Naive B cell (primary cell): ENCODE data around the gene RALB. TPM values are rescaled to one million over a fixed set of nuclear protein-coding genes. Genes with fewer than 3 reads are reported as not detected.

ENCODE experiments used
- ATAC-seq, 2 donors: fragments of 150-1000 bp; cut with Tn5 transposase; 2 replicates each; pipeline ENCODE4 v1.10.0; 2021; ENCODE audit warnings: low read depth in 2 of 2, mild to moderate bottlenecking in 2 of 2, moderate library complexity in 2 of 2
- DNase-seq: peaks from one replicate; pipeline ENCODE4 v3.0.0; 2022
- H3K27ac Mint-ChIP-seq, 6 donors: one replicate each; pipeline ENCODE4 v1.8.0; 2020 to 2022; ENCODE audit warnings: mild to moderate bottlenecking in 6 of 6, mixed read lengths in 6 of 6, moderate library complexity in 5 of 6, inconsistent platforms in 2 of 6
- H3K27me3 Mint-ChIP-seq, 3 donors: one replicate each; pipeline ENCODE4 v1.8.0; 2021 to 2022; ENCODE audit warnings: mixed read lengths in 3 of 3, mild to moderate bottlenecking in 1 of 3
- H3K36me3 Mint-ChIP-seq, 2 donors: one replicate each; pipeline ENCODE4 v1.8.0; 2020 to 2022; ENCODE audit warnings: mixed read lengths in 2 of 2, inconsistent platforms in 1 of 2, mild to moderate bottlenecking in 1 of 2
- H3K4me1 Mint-ChIP-seq, 3 donors: one replicate each; pipeline ENCODE4 v1.8.0; 2020 to 2022; ENCODE audit warnings: mixed read lengths in 3 of 3, inconsistent platforms in 1 of 3, mild to moderate bottlenecking in 1 of 3, moderate library complexity in 1 of 3
- H3K4me3 Mint-ChIP-seq, 8 donors: one replicate each; pipeline ENCODE4 v1.8.0; 2020 to 2022; ENCODE audit warnings: mild to moderate bottlenecking in 8 of 8, mixed read lengths in 8 of 8, moderate library complexity in 8 of 8, inconsistent platforms in 2 of 8
- H3K9me3 Mint-ChIP-seq, 7 donors: one replicate each; pipeline ENCODE4 v1.8.0; 2020 to 2022; ENCODE audit warnings: mixed read lengths in 7 of 7, mild to moderate bottlenecking in 5 of 7, inconsistent platforms in 2 of 7, moderate library complexity in 1 of 7
- polyA plus RNA-seq, 6 donors: library from polyadenylated mRNA; unstranded; fragments of 300-500 nt; fragmentation: Illumina TruSeq; gene quantifications; one replicate each; pipeline ENCODE4 v1.2.3, GENCODE V29; 2021; ENCODE audit warnings: low read depth in 6 of 6

RALB gene
- polyA plus RNA-seq, 6 donors from 2014 or later, result 84.0 to 121 (median 97.0) TPM

- ATAC-seq (no peak), DNase-seq (no peak)
- peak overlapping the region in 1 of 6 donors; percentile 34 for H3K27ac Mint-ChIP-seq
- peaks cover 54 to 59% (median 55%) of the 10 kb centered on the region in 3 donors for H3K4me1 Mint-ChIP-seq
- H3K4me3 Mint-ChIP-seq, result peak overlapping the region in 1 of 8 donors; percentile 91
- peaks cover 0 to 4% (median 0%) of the 10 kb centered on the region in 7 donors for H3K9me3 Mint-ChIP-seq
- H3K27me3 Mint-ChIP-seq, result no peaks in the 10 kb centered on the region
- H3K36me3 Mint-ChIP-seq, result peaks cover 14 to 25% of the 10 kb centered on the region in 2 donors
Measured at GRCh38 chr2:120219766-120220165, 32.9 kb upstream of the RALB start.

- DNase-seq (no peak), ATAC-seq (no peak)
- Mint-ChIP-seq H3K4me3 (peak overlapping the region in 4 of 8 donors; percentile 40 to 91 (median 89)), H3K27ac (peak overlapping the region in 2 of 6 donors; percentile 39 to 56), H3K27me3 (no peaks in the 10 kb centered on the region), H3K4me1 (peaks cover 54 to 61% (median 55%) of the 10 kb centered on the region in 3 donors), H3K36me3 (peaks cover 14 to 24% of the 10 kb centered on the region in 2 donors), H3K9me3 (peaks cover 0 to 4% (median 0%) of the 10 kb centered on the region in 7 donors)
Measured at GRCh38 chr2:120220756-120221155, 31.9 kb upstream of the RALB start.

DNA sequence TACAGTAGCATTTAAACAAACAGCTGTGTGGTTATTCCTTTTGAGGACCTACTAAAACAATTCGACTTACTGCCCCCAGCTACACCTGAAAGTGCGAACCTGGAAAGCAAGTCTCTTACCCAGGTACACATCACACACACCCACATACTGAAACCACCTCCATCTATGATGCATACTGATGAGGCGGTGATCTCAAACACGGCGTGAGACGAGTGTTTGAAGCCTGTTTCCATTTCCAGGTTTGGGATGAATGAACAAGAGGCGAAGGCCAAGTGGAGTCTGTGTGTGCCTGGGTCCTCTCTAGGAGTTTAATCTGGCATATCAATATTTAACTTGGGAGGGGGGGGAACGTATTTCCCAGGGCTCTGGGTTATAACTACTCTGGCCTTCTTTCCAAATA is 31.0 kb upstream of the RALB start:
- Mint-ChIP-seq H3K27me3 (no peaks in the 10 kb centered on the region), H3K4me3 (peak overlapping the region; percentile 70 to 97 (median 89)), H3K9me3 (peaks cover 0 to 2% (median 0%) of the 10 kb centered on the region in 7 donors), H3K4me1 (peaks cover 47 to 58% (median 55%) of the 10 kb centered on the region in 3 donors), H3K27ac (peak overlapping the region in 3 of 6 donors; percentile 88 to 92 (median 91)), H3K36me3 (peaks cover 14 to 16% of the 10 kb centered on the region in 2 donors)
- ATAC-seq, result no peak
- DNase-seq, result no peak

- DNase-seq, result no peak
- H3K27ac Mint-ChIP-seq, result peak overlapping the region; percentile 91 to 98 (median 96)
- peaks cover 47 to 60% (median 52%) of the 10 kb centered on the region in 3 donors for H3K4me1 Mint-ChIP-seq
- peaks cover 0 to 1% (median 0%) of the 10 kb centered on the region in 7 donors for H3K9me3 Mint-ChIP-seq
- no peak for ATAC-seq
- no peaks in the 10 kb centered on the region for H3K27me3 Mint-ChIP-seq
- H3K4me3 Mint-ChIP-seq, result peak overlapping the region; percentile 70 to 97 (median 89)
- peaks cover 10 to 14% of the 10 kb centered on the region in 2 donors for H3K36me3 Mint-ChIP-seq
Measured at GRCh38 chr2:120222186-120223033, 30.2 kb upstream of the RALB start.

DNA sequence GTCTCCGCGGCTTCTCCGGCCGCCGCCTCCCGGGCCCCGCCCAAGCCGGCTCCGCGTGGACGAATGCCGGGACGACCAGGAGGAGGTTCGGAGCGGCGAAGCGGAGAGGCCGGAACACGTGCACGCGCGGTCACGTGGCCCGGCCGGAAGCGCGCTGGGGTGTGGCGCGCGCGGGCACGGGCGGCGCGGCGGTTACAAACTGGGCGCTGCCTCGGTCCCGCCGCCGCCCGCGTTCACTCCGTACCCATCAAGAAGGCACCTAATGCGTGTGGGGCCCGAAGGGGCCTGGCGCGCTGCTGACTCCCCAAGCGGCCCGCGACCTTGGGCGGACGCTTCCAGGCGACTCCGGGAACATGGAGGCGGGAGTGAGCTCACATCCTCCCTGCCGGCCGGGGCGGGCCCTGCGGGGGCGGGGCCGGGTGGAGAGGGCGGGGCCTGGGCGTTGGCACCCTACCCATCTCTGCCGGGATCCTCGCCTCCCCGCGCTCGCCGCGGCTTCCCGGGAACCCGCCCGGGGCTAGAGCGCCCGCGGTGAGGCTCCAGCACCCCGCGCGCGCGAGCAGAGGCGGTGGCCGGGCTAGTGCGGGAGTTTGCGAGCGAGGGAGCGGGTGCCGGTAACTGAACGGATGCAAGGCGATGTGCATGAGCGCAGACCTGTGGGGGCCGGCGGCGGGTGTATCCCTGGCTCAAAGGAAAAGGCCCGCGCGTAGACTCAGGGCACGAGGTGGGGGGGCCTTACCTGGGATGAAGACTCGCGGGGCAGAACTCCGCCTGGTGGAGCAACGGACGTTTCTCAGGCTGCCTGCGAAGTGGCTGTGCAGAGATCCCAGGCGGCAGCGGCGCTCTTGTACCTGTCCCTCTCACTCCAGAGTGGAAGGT is 29.4 kb upstream of the RALB start, which contains the start of gene TMEM185B:
Gene TMEM185B (minus strand): TSS at position 367 of the 879 bp plus-strand sequence. CDS start 424 bp downstream, outside the sequence.
- Mint-ChIP-seq H3K36me3 (peaks cover 5 to 9% of the 10 kb centered on the region in 2 donors), H3K27ac (peak within 1 kb of the TSS; percentile 92 to 98 (median 96)), H3K4me3 (peak within 1 kb of the TSS; percentile 76 to 97 (median 91)), H3K9me3 (peaks cover 0 to 1% (median 0%) of the 10 kb centered on the region in 7 donors), H3K27me3 (no peaks in the 10 kb centered on the region), H3K4me1 (peaks cover 50 to 62% (median 56%) of the 10 kb centered on the region in 3 donors)
- DNase-seq (peak; percentile 88), ATAC-seq (peak; percentile 88 to 89)

- H3K9me3 Mint-ChIP-seq, result peaks cover 0 to 1% (median 0%) of the 10 kb centered on the region in 7 donors
- DNase-seq (no peak), ATAC-seq (no peak)
- H3K4me1 Mint-ChIP-seq, result peaks cover 50 to 60% (median 60%) of the 10 kb centered on the region in 3 donors
- H3K4me3 Mint-ChIP-seq, result peak overlapping the region; percentile 76 to 95 (median 91)
- peaks cover 5 to 9% of the 10 kb centered on the region in 2 donors for H3K36me3 Mint-ChIP-seq
- H3K27ac Mint-ChIP-seq, result peak overlapping the region in 5 of 6 donors; percentile 49 to 95 (median 92)
- no peaks in the 10 kb centered on the region for H3K27me3 Mint-ChIP-seq
Measured at GRCh38 chr2:120224256-120224655, 28.4 kb upstream of the RALB start.

DNA sequence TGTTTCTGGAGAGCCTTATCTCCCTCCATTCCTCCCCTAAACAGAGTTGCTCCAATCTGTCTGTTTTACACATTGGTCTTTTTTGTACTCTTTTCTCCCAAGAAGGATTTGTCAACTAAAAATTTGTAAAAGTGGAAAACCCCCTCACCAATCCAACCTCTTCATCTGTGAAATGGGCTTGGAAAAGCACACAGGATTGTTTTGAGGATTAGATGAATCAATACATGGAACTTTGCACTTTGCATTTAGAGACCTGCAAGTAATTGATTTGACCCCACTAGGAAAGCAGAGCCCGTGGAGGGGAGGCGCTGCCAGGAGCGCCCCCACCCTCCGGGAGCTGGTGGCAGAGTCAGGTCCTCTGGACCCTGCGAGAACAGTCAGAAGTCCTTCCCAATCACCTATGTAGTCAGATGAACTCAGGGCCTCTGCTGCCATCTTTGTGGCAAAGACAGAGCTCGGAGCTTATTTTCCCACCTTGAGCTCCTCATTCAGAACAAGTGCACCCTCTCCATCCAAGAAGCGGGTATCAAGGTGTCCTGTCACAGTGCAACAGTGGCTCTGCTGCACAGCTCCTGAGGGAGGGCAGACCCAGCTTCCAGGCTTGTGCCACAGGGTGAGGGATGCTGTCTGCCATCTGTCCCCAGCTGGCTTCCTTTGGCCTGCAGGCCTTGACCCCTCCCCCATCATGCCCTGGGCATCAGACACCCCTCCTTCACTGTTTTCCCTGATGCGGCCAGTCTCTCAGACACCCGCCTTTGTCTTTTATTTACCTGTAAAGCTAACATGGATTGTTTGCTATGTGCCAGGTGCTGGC is 27.7 kb upstream of the RALB start:
- H3K4me1 Mint-ChIP-seq, result peaks cover 46 to 60% (median 57%) of the 10 kb centered on the region in 3 donors
- ATAC-seq, result no peak
- no peaks in the 10 kb centered on the region for H3K27me3 Mint-ChIP-seq

GRCh38 chr2:120225549-120226065 is 27.0 kb upstream of the RALB start:
- Mint-ChIP-seq H3K36me3 (peaks cover 5 to 9% of the 10 kb centered on the region in 2 donors), H3K9me3 (peaks cover 0 to 1% (median 0%) of the 10 kb centered on the region in 7 donors), H3K4me3 (peak overlapping the region in 3 of 8 donors; percentile 40 to 91 (median 67)), H3K27ac (peak overlapping the region in 1 of 6 donors; percentile 69), H3K27me3 (no peaks in the 10 kb centered on the region), H3K4me1 (peaks cover 42 to 56% (median 55%) of the 10 kb centered on the region in 3 donors)
- no peak for DNase-seq
- no peak for ATAC-seq

More for the DNA sequence above, 27.7 kb upstream of the RALB start:
- peak overlapping the region in 7 of 8 donors; percentile 65 to 95 (median 91) for H3K4me3 Mint-ChIP-seq
- H3K9me3 Mint-ChIP-seq, result peaks cover 0 to 1% (median 0%) of the 10 kb centered on the region in 7 donors
- H3K27ac Mint-ChIP-seq, result peak overlapping the region in 5 of 6 donors; percentile 49 to 92 (median 66)
- H3K36me3 Mint-ChIP-seq, result peaks cover 5 to 9% of the 10 kb centered on the region in 2 donors
- no peak for DNase-seq

DNA sequence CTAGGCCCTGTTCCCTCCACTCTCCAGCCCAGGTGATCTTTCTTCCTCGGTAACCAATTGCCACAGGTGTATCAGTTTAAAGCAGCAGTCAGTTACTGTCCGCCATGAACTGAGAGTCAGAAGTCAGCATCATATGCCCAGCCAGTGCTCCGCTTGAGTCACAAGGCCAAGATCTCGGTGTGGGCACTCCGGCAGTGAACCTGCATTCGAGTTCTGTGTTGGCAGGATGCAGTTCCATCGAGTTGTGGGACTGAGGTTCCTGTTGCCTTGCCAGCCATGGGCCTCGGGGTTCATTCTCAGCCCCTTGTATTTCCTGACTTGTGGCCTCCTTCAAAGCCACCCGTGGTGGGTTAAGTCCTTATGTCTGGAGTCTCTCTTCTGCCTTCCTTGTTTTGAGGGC is 26.3 kb upstream of the RALB start:
- Mint-ChIP-seq H3K4me3 (peak overlapping the region in 2 of 8 donors; percentile 36 to 91), H3K27me3 (no peaks in the 10 kb centered on the region)

DNA sequence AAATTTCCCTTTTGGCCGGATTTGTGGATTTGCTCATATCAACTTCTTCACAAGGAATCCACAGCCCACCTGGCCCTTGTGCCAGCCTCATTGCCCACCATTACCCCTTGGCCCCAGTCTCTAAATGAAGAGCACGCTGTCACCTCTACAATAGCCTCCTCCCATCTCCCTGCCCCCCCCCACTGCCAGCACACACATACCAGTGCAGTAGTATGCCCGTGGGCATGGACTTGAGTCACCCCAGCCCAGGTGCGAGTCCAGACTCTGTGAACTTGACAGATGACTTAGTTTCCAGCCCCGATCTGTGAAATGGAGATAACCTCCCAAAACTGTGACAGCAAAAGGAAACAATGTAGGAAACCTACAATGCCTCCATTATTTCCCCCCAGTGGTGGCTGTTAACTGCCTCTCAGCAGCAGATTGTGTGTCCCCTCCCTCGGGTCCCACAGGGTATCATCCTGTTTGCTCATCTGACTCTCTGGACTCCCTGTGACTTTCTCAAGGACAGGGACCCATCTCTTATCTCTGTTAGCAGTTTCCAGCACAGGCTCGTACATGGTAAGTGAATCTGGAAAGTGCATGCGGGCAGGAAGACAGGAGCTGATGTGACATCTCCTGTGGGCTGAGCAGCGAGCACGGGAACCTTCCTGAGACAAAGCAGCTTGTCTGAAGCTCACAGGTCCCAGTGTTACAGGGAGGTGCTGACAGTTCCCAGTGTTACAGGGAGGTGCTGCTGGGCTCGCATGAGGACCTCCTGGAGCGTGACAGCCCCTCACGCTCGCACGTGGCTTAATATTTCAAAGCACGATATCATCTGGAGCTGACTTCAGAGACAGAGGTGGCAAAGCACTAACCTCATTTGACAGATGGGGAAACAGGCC is 25.3 kb upstream of the RALB start:
- peaks cover 30 to 56% (median 49%) of the 10 kb centered on the region in 3 donors for H3K4me1 Mint-ChIP-seq
- H3K9me3 Mint-ChIP-seq, result peaks cover 0 to under 1% (median 0%) of the 10 kb centered on the region in 7 donors
- no peak for ATAC-seq
- peak overlapping the region in 2 of 8 donors; percentile 16 to 91 for H3K4me3 Mint-ChIP-seq
- peak overlapping the region in 3 of 6 donors; percentile 41 to 83 (median 72) for H3K27ac Mint-ChIP-seq
- H3K36me3 Mint-ChIP-seq, result no peaks in the 10 kb centered on the region
- H3K27me3 Mint-ChIP-seq, result no peaks in the 10 kb centered on the region
- no peak for DNase-seq

More for the DNA sequence above, 26.3 kb upstream of the RALB start:
- ATAC-seq (no peak), DNase-seq (no peak)
- peaks cover under 1 to 2% of the 10 kb centered on the region in 2 donors for H3K36me3 Mint-ChIP-seq
- peaks cover 0 to 1% (median 0%) of the 10 kb centered on the region in 7 donors for H3K9me3 Mint-ChIP-seq
- H3K4me1 Mint-ChIP-seq, result peaks cover 40 to 57% (median 56%) of the 10 kb centered on the region in 3 donors
- peak overlapping the region in 2 of 6 donors; percentile 37 to 64 for H3K27ac Mint-ChIP-seq

DNA sequence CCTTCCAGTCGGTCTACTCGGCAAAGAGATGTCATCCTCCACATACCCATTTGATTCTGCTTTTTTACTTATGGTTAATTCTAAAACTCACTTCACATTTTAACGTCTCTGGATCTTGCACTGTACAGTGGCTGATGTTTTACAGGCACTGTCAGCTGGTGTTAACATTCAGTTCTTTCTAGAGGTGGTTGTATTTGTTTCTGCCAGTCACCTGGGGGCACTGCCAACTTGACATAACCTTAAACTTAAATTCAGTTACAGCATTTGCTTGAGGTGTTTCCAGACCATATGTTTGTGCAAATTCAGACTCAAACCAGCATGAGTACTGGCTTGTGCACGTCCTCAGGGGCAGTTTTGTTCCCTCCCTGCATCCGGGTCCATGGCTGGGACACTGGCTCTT is 24.1 kb upstream of the RALB start:
- DNase-seq, result no peak
- Mint-ChIP-seq H3K4me1 (peaks cover 32 to 59% (median 51%) of the 10 kb centered on the region in 3 donors), H3K4me3 (peak overlapping the region in 1 of 8 donors; percentile 21), H3K36me3 (no peaks in the 10 kb centered on the region), H3K27me3 (no peaks in the 10 kb centered on the region), H3K27ac (peak overlapping the region in 1 of 6 donors; percentile 23), H3K9me3 (no peaks in the 10 kb centered on the region)
- no peak for ATAC-seq
